Peyer's patch (tissue), 4 donors: Measurements from ENCODE around the gene B3GNT3. TPM values are rescaled to one million over a fixed set of nuclear protein-coding genes. Genes with fewer than 3 reads are reported as not detected.

Source experiments
- DNase-seq, 3 donors: peaks; one replicate each; pipeline ENCODE4 v3.0.0-alpha.2; 2017 to 2019
- H3K27ac ChIP-seq, 4 donors: fragments of 200-600 bp; sonication (generic); one replicate each; pipeline ENCODE4 v1.5.1; 2016 to 2019
- H3K27me3 ChIP-seq, 2 donors: fragments of 200-600 bp; sonication (generic); one replicate each; pipeline ENCODE4 v1.5.1; 2019
- H3K36me3 ChIP-seq, 3 donors: fragments of 200-600 bp; sonication (generic); one replicate each; pipeline ENCODE4 v1.5.1; 2016 to 2019
- H3K4me1 ChIP-seq, 4 donors: fragments of 200-600 bp; sonication (generic); one replicate each; pipeline ENCODE4 v1.5.1; 2016 to 2019
- H3K4me3 ChIP-seq, 4 donors: fragments of 200-600 bp; sonication (generic); 1 replicate in 3 of 4; 2 replicates in 1 of 4; pipeline ENCODE4 v1.5.1; 2016 to 2019; ENCODE audit warnings: mild to moderate bottlenecking in 1 of 4
- H3K9me3 ChIP-seq, 4 donors: fragments of 200-600 bp; sonication (generic); one replicate each; pipeline ENCODE4 v1.5.1; 2016 to 2019; ENCODE audit warnings: mild to moderate bottlenecking in 1 of 4
- CTCF ChIP-seq, 6 experiments: fragments of 450-650 bp in 4 of 6; fragments of 200-600 bp in 2 of 6; sonication (generic) in 1 of 6; IDR thresholded peaks; one replicate each; pipeline ENCODE4 v1.5.1; 2017 to 2019; ENCODE audit warnings: antibody characterized with exemption in 6 of 6, mild to moderate bottlenecking in 3 of 6, moderate library complexity in 1 of 6
- POLR2A ChIP-seq, 2 donors: fragments of 450-650 bp; IDR thresholded peaks; one replicate each; pipeline ENCODE4 v1.5.1; 2017; ENCODE audit warnings: antibody characterized with exemption in 2 of 2, mild to moderate bottlenecking in 2 of 2, moderate library complexity in 2 of 2
- total RNA-seq, 4 donors: library from RNA; depleted of rRNA; stranded (reverse); fragments of >200 nt; gene quantifications; one replicate each; pipeline ENCODE4 v1.1.0, GENCODE V29; 2016

The B3GNT3 gene
- 100 to 1,000 TPM in 3 of 4 donors, 10 to 100 TPM in 1; 13.2 to 154 (median 127) TPM for total RNA-seq

- H3K27me3 ChIP-seq, result no peaks in the 10 kb centered on the region
- DNase-seq, result peak in 2 of 3 donors; percentile 90 to 97
- H3K27ac ChIP-seq, result peak within 1 kb of the TSS in 3 of 4 donors; percentile 83 to 98 (median 95)
- peak; percentile 92 to 96 for TF ChIP-seq POLR2A (IDR thresholded peaks at IDR 0.05)
- TF ChIP-seq CTCF (IDR thresholded peaks at IDR 0.05), result no peak
- H3K36me3 ChIP-seq, result no peaks in the 10 kb centered on the region
- peak within 1 kb of the TSS in 3 of 4 donors; percentile 40 to 78 (median 54) for H3K4me3 ChIP-seq
- no peaks in the 10 kb centered on the region for H3K9me3 ChIP-seq
- peaks cover 0 to 28% (median 2%) of the 10 kb centered on the region in 4 donors for H3K4me1 ChIP-seq
These were observed at the start of gene B3GNT3 for GRCh38 chr19:17794731-17795494. Gene B3GNT3 (plus strand): TSS chr19:17795138. CDS start chr19:17807808, 12,670 bp downstream.

GRCh38 chr19:17747205-17748098, 47.5 kb upstream of the B3GNT3 start:
- no peaks in the 10 kb centered on the region for H3K27me3 ChIP-seq
- peak overlapping the region in 2 of 4 donors; percentile 25 to 81 for H3K27ac ChIP-seq
- DNase-seq, result peak; percentile 93 to 98 (median 95)
- no peaks in the 10 kb centered on the region for H3K36me3 ChIP-seq
- peak overlapping the region; percentile 63 to 83 (median 65) for H3K4me3 ChIP-seq
- H3K9me3 ChIP-seq, result no peaks in the 10 kb centered on the region
- H3K4me1 ChIP-seq, result peaks cover 0 to 22% (median 5%) of the 10 kb centered on the region in 4 donors
- TF ChIP-seq CTCF (IDR thresholded peaks at IDR 0.05), result peak in 1 of 6 experiments; percentile 8
- TF ChIP-seq POLR2A (IDR thresholded peaks at IDR 0.05), result no peak

- Histone ChIP-seq H3K27ac (peak overlapping the region in 1 of 4 donors; percentile 90), H3K9me3 (no peaks in the 10 kb centered on the region), H3K27me3 (no peaks in the 10 kb centered on the region), H3K36me3 (no peaks in the 10 kb centered on the region), H3K4me1 (peaks cover 0 to 22% (median 5%) of the 10 kb centered on the region in 4 donors), H3K4me3 (no peak overlapping the region)
- no peak for TF ChIP-seq CTCF (IDR thresholded peaks at IDR 0.05)
- no peak for TF ChIP-seq POLR2A (IDR thresholded peaks at IDR 0.05)
- no peak for DNase-seq
These were observed 45.9 kb upstream of the B3GNT3 start for GRCh38 chr19:17748884-17749638.

GRCh38 chr19:17749912-17750317, 45.0 kb upstream of the B3GNT3 start:
- no peaks in the 10 kb centered on the region for H3K27me3 ChIP-seq
- peaks cover 0 to 30% (median 5%) of the 10 kb centered on the region in 4 donors for H3K4me1 ChIP-seq
- H3K27ac ChIP-seq, result peak overlapping the region in 1 of 4 donors; percentile 90
- TF ChIP-seq POLR2A (IDR thresholded peaks at IDR 0.05) (no peak), CTCF (IDR thresholded peaks at IDR 0.05) (no peak)
- H3K9me3 ChIP-seq, result no peaks in the 10 kb centered on the region
- no peaks in the 10 kb centered on the region for H3K36me3 ChIP-seq
- no peak overlapping the region for H3K4me3 ChIP-seq
- no peak for DNase-seq
